HepG2 (cell line): ENCODE data around the gene FKBP1B. TPM values are rescaled to one million over a fixed set of nuclear protein-coding genes. Genes with fewer than 3 reads are reported as not detected.

Experiments
- ATF7-NPFF ChIP-seq: sonication (generic); formaldehyde crosslinking; IDR thresholded peaks from 2 replicates; pipeline ENCODE4 v1.8.1; 2023; ENCODE audit warnings: mild to moderate bottlenecking, low read depth, missing genetic modification reagents, moderate library complexity
- JUND ChIP-seq: sonication (generic); formaldehyde crosslinking; IDR thresholded peaks from 2 replicates; pipeline ENCODE4 v1.8.0; 2022; ENCODE audit warnings: mild to moderate bottlenecking, missing genetic modification reagents
- KLF16 ChIP-seq, 2 experiments: sonication (generic) in 1 of 2; formaldehyde crosslinking in 1 of 2; IDR thresholded peaks; 2 replicates each; pipeline versions ENCODE4 v1.6.1 to v1.8.0; 2016 to 2023; ENCODE audit warnings: missing genetic modification reagents in 2 of 2, missing compliant biosample characterization in 1 of 2
- NR2F1 ChIP-seq, 2 experiments: fragments of 450-650 bp in 1 of 2; formaldehyde crosslinking in 1 of 2; IDR thresholded peaks; 2 replicates each; pipeline versions ENCODE4 v1.5.0 to v1.6.1; 2016 to 2020; ENCODE audit warnings: mild to moderate bottlenecking in 1 of 2, missing compliant biosample characterization in 1 of 2, missing genetic modification reagents in 1 of 2, moderate library complexity in 1 of 2
- RARA ChIP-seq: IDR thresholded peaks from 2 replicates; pipeline ENCODE4 v1.6.1; 2016; ENCODE audit warnings: missing genetic modification reagents, missing compliant biosample characterization
- REPIN1 ChIP-seq: sonication (generic); formaldehyde crosslinking; IDR thresholded peaks from 2 replicates; pipeline ENCODE4 v1.8.0; 2022; ENCODE audit warnings: missing genetic modification reagents, low read depth, mild to moderate bottlenecking, borderline replicate concordance
- SALL1 ChIP-seq: sonication (generic); formaldehyde crosslinking; IDR thresholded peaks from 2 replicates; pipeline ENCODE4 v1.8.0; 2022; ENCODE audit warnings: mild to moderate bottlenecking, missing genetic modification reagents
- SIN3A ChIP-seq: IDR thresholded peaks from 2 replicates; pipeline ENCODE4 v1.6.1; 2011; ENCODE audit warnings: low read depth, mild to moderate bottlenecking, control low read depth, low read length, borderline replicate concordance
- SMAD3 ChIP-seq: sonication (generic); formaldehyde crosslinking; IDR thresholded peaks from 2 replicates; pipeline ENCODE4 v1.4.0; 2020; ENCODE audit warnings: missing genetic modification reagents
- TEAD2 ChIP-seq: sonication (generic); formaldehyde crosslinking; IDR thresholded peaks from 2 replicates; pipeline ENCODE4 v1.9.0; 2021; ENCODE audit warnings: missing genetic modification reagents
- ZBTB21 ChIP-seq: sonication (generic); formaldehyde crosslinking; IDR thresholded peaks from 2 replicates; pipeline ENCODE4 v1.4.0; 2020; ENCODE audit warnings: missing genetic modification reagents
- ZNF224 ChIP-seq: sonication (generic); formaldehyde crosslinking; IDR thresholded peaks from 2 replicates; pipeline ENCODE4 v1.5.0; 2020; ENCODE audit warnings: mild to moderate bottlenecking, missing genetic modification reagents
- ZNF256 ChIP-seq: sonication (generic); formaldehyde crosslinking; conservative IDR thresholded peaks from 2 replicates; pipeline ENCODE4 v1.4.0; 2020; ENCODE audit warnings: missing genetic modification reagents
- ZNF260 ChIP-seq: sonication (generic); formaldehyde crosslinking; IDR thresholded peaks from 2 replicates; pipeline ENCODE4 v1.4.0; 2020; ENCODE audit warnings: missing genetic modification reagents, low read depth, mild to moderate bottlenecking, borderline replicate concordance
- ZNF274 ChIP-seq: sonication (generic); formaldehyde crosslinking; IDR thresholded peaks from 2 replicates; pipeline ENCODE4 v1.5.1; 2020; ENCODE audit warnings: mild to moderate bottlenecking, missing genetic modification reagents
- ZNF337 ChIP-seq: sonication (generic); formaldehyde crosslinking; IDR thresholded peaks from 2 replicates; pipeline ENCODE4 v1.5.1; 2020; ENCODE audit warnings: missing genetic modification reagents, low read depth, mild to moderate bottlenecking, borderline replicate concordance
- ZNF432 ChIP-seq: sonication (generic); formaldehyde crosslinking; IDR thresholded peaks from 2 replicates; pipeline ENCODE4 v1.5.0; 2020; ENCODE audit warnings: missing genetic modification reagents, mild to moderate bottlenecking, borderline replicate concordance
- ZNF496 ChIP-seq: sonication (generic); formaldehyde crosslinking; IDR thresholded peaks from 2 replicates; pipeline ENCODE4 v1.8.1; 2023; ENCODE audit warnings: mild to moderate bottlenecking, moderate library complexity, missing genetic modification reagents; ENCODE audit not compliant: insufficient replicate concordance
- polyA plus RNA-seq, 8 experiments: library from polyadenylated mRNA; depleted of rRNA in 3 of 8; stranded (reverse) in 7 of 8; unstranded in 1 of 8; fragments of >200 nt; fragmentation: Illumina TruSeq in 4 of 8; extraction: Trizol in 4 of 8; gene quantifications; 2 replicates each; pipeline versions ENCODE4 v1.2.1 to v1.2.3, GENCODE V29; 2011 to 2016; ENCODE audit warnings: low read depth in 4 of 8, missing spikeins in 1 of 8, mixed read lengths in 1 of 8; ENCODE audit not compliant: insufficient read depth in 1 of 8
- total RNA-seq, 5 experiments: library from RNA; depleted of rRNA; stranded (reverse); fragments of >200 nt; fragmentation: Illumina TruSeq; extraction: Trizol; gene quantifications; 2 replicates each; pipeline ENCODE4 v1.2.3, GENCODE V29; 2016; ENCODE audit warnings: low read depth in 1 of 5
- TF ChIP-seq, protein P1 (sequence below), 2 experiments: sonication (generic) in 1 of 2; formaldehyde crosslinking in 1 of 2; IDR thresholded peaks; 2 replicates each; pipeline versions ENCODE4 v1.4.0 to v1.6.1; 2018 to 2020; ENCODE audit warnings: missing genetic modification reagents in 2 of 2, borderline replicate concordance in 1 of 2, low read depth in 1 of 2, mild to moderate bottlenecking in 1 of 2, missing biosample characterization in 1 of 2
- TF ChIP-seq, protein P2 (sequence below): sonication (generic); formaldehyde crosslinking; IDR thresholded peaks from 2 replicates; pipeline ENCODE4 v1.8.1; 2023; ENCODE audit warnings: mild to moderate bottlenecking, inconsistent platforms, moderate library complexity, missing genetic modification reagents, borderline replicate concordance
- TF ChIP-seq, protein P3 (sequence below): sonication (generic); formaldehyde crosslinking; IDR thresholded peaks from 2 replicates; pipeline ENCODE4 v1.8.1; 2022; ENCODE audit warnings: mild to moderate bottlenecking, missing genetic modification reagents
- TF ChIP-seq, protein P4 (sequence below): sonication (generic); formaldehyde crosslinking; IDR thresholded peaks from 2 replicates; pipeline ENCODE4 v1.5.0; 2020; ENCODE audit warnings: mild to moderate bottlenecking, missing genetic modification reagents, borderline replicate concordance

Gene FKBP1B
- total and polyA plus RNA-seq, 2 of the 13 experiments (the other 11 are each of a cell fraction or from before 2014, with no cell fraction given) = 35.2 to 96.3 TPM

DNA sequence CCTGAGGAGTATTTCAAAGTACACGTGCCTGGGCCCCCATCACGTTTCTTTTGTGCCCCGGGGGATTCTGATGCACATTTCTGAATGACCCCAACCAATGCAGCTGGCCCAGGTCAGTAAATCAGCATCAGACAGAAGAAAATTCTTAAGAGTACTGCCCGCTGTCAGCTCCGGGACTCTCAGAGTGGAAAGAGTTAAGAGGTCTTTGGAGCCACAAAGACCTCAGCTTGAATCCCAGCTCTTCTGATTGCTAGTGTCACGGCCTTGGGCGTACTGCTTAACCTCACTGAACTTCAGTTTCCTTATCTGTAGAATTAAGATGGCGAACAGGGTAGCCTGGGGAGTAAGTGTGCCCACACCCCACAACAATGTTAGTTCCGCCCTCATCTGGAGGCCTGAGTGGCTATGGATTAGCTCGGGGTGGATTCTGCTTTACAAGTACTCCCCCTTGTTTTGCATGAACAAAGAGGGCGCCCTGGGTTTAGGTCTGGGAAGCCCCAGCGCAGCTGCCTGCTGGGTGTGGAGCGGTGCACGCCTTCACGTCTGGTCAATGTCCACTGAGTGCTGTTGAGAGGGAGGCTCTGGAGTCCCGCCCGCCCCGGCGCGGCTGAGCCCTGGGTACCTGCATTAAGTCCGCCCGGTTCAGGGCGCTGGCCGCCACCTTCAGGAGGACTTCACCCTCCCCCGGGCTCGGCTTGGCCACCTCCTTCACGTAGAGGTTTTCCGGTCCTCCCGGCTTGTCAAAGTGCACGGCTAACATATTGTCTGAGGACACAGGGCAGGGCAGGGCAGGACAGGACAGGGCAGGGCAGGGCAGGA, 34.2 kb downstream of the FKBP1B start (continued):
- no peak; the same call in 1 of the 2 replicates for TF ChIP-seq SALL1 (CRISPR knock-in tag)
- TF ChIP-seq ZNF496 = no peak
- no peak; a peak in 1 of 4 replicates for TF ChIP-seq NR2F1 (CRISPR knock-in tag; IDR thresholded peaks at IDR 0.05)
- TF ChIP-seq RARA (CRISPR knock-in tag) = no peak; the same call in 1 of the 2 replicates
- TF ChIP-seq TEAD2 (CRISPR knock-in tag) = no peak
- no peak; the same call in 1 of the 2 replicates for TF ChIP-seq ZNF337 (CRISPR knock-in tag)
- peak in 1 of 2 experiments; percentile 53; a peak in 2 of 4 replicates for TF ChIP-seq KLF16 (CRISPR knock-in tag; IDR thresholded peaks at IDR 0.05)
- peak; percentile 56; the same call in 1 of the 2 replicates for TF ChIP-seq ZBTB21 (CRISPR knock-in tag)
- TF ChIP-seq ZNF224 (CRISPR knock-in tag) = no peak; the same call in 1 of the 2 replicates
- TF ChIP-seq, protein P1, sequence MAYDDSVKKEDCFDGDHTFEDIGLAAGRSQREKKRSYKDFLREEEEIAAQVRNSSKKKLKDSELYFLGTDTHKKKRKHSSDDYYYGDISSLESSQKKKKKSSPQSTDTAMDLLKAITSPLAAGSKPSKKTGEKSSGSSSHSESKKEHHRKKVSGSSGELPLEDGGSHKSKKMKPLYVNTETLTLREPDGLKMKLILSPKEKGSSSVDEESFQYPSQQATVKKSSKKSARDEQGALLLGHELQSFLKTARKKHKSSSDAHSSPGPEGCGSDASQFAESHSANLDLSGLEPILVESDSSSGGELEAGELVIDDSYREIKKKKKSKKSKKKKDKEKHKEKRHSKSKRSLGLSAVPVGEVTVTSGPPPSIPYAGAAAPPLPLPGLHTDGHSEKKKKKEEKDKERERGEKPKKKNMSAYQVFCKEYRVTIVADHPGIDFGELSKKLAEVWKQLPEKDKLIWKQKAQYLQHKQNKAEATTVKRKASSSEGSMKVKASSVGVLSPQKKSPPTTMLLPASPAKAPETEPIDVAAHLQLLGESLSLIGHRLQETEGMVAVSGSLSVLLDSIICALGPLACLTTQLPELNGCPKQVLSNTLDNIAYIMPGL (CRISPR knock-in tag; IDR thresholded peaks at IDR 0.05; ENCODE audit: borderline replicate concordance in 1 of 2, low read depth in 1 of 2) = no peak
- TF ChIP-seq ZNF432 (CRISPR knock-in tag) = no peak
- TF ChIP-seq, protein P2, sequence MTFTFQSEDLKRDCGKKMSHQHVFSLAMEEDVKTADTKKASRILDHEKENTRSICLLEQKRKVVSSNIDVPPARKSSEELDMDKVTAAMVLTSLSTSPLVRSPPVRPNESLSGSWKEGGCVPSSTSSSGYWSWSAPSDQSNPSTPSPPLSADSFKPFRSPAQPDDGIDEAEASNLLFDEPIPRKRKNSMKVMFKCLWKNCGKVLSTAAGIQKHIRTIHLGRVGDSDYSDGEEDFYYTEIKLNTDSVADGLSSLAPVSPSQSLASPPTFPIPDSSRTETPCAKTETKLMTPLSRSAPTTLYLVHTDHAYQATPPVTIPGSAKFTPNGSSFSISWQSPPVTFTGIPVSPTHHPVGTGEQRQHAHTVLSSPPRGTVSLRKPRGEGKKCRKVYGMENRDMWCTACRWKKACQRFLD (CRISPR knock-in tag) = peak; percentile 98
- peak; percentile 74; the same call in 1 of the 2 replicates for TF ChIP-seq ATF7-NPFF (CRISPR knock-in tag)
- TF ChIP-seq, protein P3, sequence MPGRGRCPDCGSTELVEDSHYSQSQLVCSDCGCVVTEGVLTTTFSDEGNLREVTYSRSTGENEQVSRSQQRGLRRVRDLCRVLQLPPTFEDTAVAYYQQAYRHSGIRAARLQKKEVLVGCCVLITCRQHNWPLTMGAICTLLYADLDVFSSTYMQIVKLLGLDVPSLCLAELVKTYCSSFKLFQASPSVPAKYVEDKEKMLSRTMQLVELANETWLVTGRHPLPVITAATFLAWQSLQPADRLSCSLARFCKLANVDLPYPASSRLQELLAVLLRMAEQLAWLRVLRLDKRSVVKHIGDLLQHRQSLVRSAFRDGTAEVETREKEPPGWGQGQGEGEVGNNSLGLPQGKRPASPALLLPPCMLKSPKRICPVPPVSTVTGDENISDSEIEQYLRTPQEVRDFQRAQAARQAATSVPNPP (CRISPR knock-in tag) = no peak
- TF ChIP-seq, protein P4, sequence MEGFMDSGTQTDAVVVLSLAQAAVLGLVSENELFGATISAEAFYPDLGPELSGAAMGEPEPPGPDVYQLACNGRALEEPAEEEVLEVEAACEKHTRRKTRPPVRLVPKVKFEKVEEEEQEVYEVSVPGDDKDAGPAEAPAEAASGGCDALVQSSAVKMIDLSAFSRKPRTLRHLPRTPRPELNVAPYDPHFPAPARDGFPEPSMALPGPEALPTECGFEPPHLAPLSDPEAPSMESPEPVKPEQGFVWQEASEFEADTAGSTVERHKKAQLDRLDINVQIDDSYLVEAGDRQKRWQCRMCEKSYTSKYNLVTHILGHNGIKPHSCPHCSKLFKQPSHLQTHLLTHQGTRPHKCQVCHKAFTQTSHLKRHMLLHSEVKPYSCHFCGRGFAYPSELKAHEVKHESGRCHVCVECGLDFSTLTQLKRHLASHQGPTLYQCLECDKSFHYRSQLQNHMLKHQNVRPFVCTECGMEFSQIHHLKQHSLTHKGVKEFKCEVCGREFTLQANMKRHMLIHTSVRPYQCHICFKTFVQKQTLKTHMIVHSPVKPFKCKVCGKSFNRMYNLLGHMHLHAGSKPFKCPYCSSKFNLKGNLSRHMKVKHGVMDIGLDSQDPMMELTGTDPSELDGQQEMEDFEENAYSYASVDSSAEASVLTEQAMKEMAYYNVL (CRISPR knock-in tag) = no peak
- peak; percentile 61 for TF ChIP-seq SIN3A
- TF ChIP-seq ZNF256 (CRISPR knock-in tag) = no peak; the same call in 1 of the 2 replicates
- no peak for TF ChIP-seq REPIN1
- 0 out of 2 replicates have a peak, but pooled peaks have one; percentile 80 for TF ChIP-seq ZNF260 (CRISPR knock-in tag)
- TF ChIP-seq JUND (CRISPR knock-in tag) = no peak; the same call in 1 of the 2 replicates
- peak; percentile 84 for TF ChIP-seq ZNF274 (CRISPR knock-in tag)
- peak; percentile 21; the same call in 1 of the 2 replicates for TF ChIP-seq SMAD3 (CRISPR knock-in tag)
